Neural crest cell (in vitro differentiated cells): ENCODE data around the gene ANKS1A. TPM values are rescaled to one million over a fixed set of nuclear protein-coding genes. Genes with fewer than 3 reads are reported as not detected.

Experiments
- DNase-seq: peaks from one replicate; pipeline ENCODE4 v3.0.0; 2021; ENCODE audit warnings: low read depth, mixed read lengths, low spot score
- H3K27ac Mint-ChIP-seq: one replicate; pipeline ENCODE4 v1.8.0; 2021; ENCODE audit warnings: mild to moderate bottlenecking, mixed read lengths; ENCODE audit not compliant: unreplicated experiment
- H3K27me3 Mint-ChIP-seq: 2 replicates; pipeline ENCODE4 v1.8.0; 2021; ENCODE audit warnings: low read depth, mild to moderate bottlenecking, mixed read lengths
- H3K36me3 Mint-ChIP-seq: 2 replicates; pipeline ENCODE4 v1.8.0; 2021; ENCODE audit warnings: low read depth, mild to moderate bottlenecking, mixed read lengths
- H3K4me1 Mint-ChIP-seq: 2 replicates; pipeline ENCODE4 v1.8.0; 2021; ENCODE audit warnings: mixed read lengths
- H3K4me3 Mint-ChIP-seq: one replicate; pipeline ENCODE4 v1.8.0; 2021; ENCODE audit warnings: mild to moderate bottlenecking, mixed read lengths
- H3K9me3 Mint-ChIP-seq: 2 replicates; pipeline ENCODE4 v1.8.0; 2021; ENCODE audit warnings: mixed read lengths
- CTCF ChIP-seq: fragments of 200-600 bp; sonication (generic); conservative IDR thresholded peaks from 2 replicates; pipeline ENCODE4 v1.5.0; 2021; ENCODE audit warnings: antibody characterized with exemption, mild to moderate bottlenecking
- total RNA-seq: library from RNA; stranded (reverse); gene quantifications from 2 replicates; pipeline ENCODE4 v1.2.1, GENCODE V29; 2021

ANKS1A gene
- total RNA-seq, 1 donor from 2014 or later, result 33.2 TPM

DNA sequence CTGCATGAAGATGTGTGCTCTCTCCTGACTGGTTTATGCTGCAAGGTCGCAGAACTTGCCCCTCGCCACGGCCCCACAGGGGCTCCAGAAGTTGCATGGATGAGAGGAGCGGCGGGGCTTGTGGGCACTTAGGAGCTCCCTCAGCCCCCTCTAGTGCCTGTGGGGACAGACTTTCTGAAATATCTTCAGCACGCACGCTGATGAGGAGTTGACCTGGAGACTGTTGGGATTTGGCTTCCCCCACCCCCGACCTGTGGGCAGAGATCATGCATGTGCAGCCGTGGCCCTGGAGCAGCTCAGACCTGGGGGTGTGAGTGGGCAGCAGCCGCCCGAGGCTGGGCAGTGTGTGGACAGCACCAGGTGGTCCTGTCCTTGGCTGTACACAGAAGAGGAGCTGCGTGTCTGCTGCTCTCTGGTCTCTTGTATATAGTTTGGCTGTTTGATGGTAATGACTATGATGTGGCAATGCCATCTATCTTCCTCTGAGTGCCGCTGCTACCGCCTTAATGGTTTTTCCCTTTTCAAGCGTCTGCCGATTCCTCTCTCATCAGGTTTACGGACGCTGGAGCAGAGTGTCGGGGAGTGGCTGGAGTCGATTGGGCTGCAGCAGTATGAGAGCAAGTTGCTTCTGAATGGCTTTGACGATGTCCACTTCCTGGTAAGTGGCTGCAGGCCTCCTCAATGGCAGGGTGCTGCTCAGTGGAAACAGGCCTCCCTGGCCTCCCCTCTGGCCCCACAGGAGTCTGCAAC lies 170.7 kb downstream of the ANKS1A start:
- H3K36me3 Mint-ChIP-seq, result no peaks in the 10 kb centered on the region
- DNase-seq, result no peak
- no peaks in the 10 kb centered on the region for H3K27me3 Mint-ChIP-seq
- peak overlapping the region; percentile 57 for H3K27ac Mint-ChIP-seq
- TF ChIP-seq CTCF, result no peak
- no peaks in the 10 kb centered on the region for H3K9me3 Mint-ChIP-seq
- H3K4me1 Mint-ChIP-seq, result peaks cover 24% of the 10 kb centered on the region
- H3K4me3 Mint-ChIP-seq, result peak overlapping the region; percentile 56

GRCh38 chr6:35061102-35061615 lies 172.1 kb downstream of the ANKS1A start:
- no peak overlapping the region for H3K27ac Mint-ChIP-seq
- no peak overlapping the region for H3K4me3 Mint-ChIP-seq
- H3K4me1 Mint-ChIP-seq, result peaks cover 24% of the 10 kb centered on the region

DNA sequence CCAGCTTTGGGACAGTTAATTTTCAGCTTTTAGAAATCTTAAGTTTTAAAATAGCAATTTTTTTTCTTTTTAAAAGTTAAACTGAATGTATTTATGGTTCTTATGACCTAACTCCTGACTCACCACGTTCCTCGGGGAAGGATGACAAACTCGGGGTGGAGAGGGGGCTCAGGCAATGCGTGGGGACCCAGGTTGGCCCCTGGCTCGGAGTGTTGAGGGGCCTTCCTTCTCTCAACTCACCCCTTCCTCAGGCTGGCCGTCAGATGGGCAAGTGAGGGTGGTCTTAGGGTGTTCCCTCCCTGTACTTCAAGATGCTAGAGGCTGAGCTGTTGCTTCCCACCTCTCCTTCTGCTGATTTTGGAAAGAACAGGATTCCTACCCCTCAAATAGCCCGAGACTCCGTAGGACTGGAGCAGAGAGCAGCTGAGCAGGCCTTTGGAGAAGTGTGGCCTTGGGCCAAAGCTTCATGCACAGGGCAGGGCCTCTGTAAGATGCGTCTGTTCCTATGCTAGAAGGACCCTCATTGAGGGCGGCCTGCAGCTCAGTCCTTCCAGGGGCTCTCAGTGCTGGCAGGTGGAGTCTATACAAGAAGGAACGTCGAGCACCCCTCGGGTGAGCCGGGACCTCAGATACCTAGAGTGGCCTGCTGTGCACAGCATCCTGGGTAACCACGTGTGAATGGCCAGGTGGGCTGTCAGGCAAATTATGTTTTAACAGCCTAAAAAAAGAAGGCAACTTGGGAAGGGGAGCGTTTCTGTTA lies 172.8 kb downstream of the ANKS1A start:
- H3K9me3 Mint-ChIP-seq, result no peaks in the 10 kb centered on the region
- DNase-seq, result no peak
- no peak overlapping the region for H3K27ac Mint-ChIP-seq
- H3K4me3 Mint-ChIP-seq, result no peak overlapping the region
- peaks cover 24% of the 10 kb centered on the region for H3K4me1 Mint-ChIP-seq
- no peaks in the 10 kb centered on the region for H3K27me3 Mint-ChIP-seq
- H3K36me3 Mint-ChIP-seq, result no peaks in the 10 kb centered on the region
- TF ChIP-seq CTCF, result no peak

More at GRCh38 chr6:35061102-35061615, 172.1 kb downstream of the ANKS1A start:
- no peaks in the 10 kb centered on the region for H3K27me3 Mint-ChIP-seq
- H3K9me3 Mint-ChIP-seq, result no peaks in the 10 kb centered on the region
- no peaks in the 10 kb centered on the region for H3K36me3 Mint-ChIP-seq
- TF ChIP-seq CTCF, result no peak
- no peak for DNase-seq

GRCh38 chr6:35062676-35063574 lies 173.9 kb downstream of the ANKS1A start:
- DNase-seq, result no peak
- H3K36me3 Mint-ChIP-seq, result no peaks in the 10 kb centered on the region
- H3K9me3 Mint-ChIP-seq, result no peaks in the 10 kb centered on the region
- no peaks in the 10 kb centered on the region for H3K27me3 Mint-ChIP-seq
- no peak overlapping the region for H3K4me3 Mint-ChIP-seq
- peaks cover 18% of the 10 kb centered on the region for H3K4me1 Mint-ChIP-seq
- H3K27ac Mint-ChIP-seq, result no peak overlapping the region
- no peak for TF ChIP-seq CTCF

DNA sequence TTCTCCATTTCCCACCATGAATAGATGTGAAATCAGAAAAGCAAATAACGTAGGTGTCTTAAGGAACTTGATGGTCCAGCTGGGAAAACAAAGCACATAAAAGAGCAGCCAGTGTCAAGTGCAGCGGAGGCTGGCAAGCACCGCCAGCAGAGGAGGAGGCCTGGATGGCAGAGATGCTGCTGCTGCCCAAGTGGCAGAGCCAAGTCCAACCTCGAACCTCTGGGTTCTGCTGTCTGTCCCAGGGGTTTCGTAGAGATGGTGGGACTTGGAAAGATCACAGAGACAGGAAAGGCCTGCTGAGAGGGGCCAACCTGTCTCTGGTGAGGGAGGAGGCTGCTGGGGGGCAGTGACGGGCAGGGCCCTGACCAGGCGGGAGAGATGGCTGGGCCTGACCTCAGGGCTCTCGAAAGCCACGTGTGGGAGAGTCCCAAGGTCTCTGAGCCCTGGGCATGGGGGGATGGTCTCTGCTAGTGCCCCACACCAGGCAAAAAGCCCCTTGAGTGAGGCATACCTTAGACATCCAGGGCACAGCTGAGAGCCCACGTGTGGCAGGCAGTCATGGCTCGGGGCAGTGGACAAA lies 174.7 kb downstream of the ANKS1A start:
- DNase-seq, result no peak
- Mint-ChIP-seq H3K27ac (no peak overlapping the region), H3K36me3 (no peaks in the 10 kb centered on the region), H3K4me1 (peaks cover 14% of the 10 kb centered on the region), H3K9me3 (no peaks in the 10 kb centered on the region), H3K4me3 (no peak overlapping the region), H3K27me3 (no peaks in the 10 kb centered on the region)
- TF ChIP-seq CTCF, result no peak
